ENCODE data around the gene ESPN.

GRCh38 chr1:6380037-6380436, 44.5 kb upstream of the ESPN start:
- TF ChIP-seq CTCF (IDR thresholded peaks at IDR 0.05; ENCODE audit: low read depth, low read length) (no peak), MYC (IDR thresholded peaks at IDR 0.05; ENCODE audit: low read depth, low read length) (no peak), POLR2A (IDR thresholded peaks at IDR 0.05; ENCODE audit: extremely low read depth, insufficient read length) (no peak)
